Fibroblast of pulmonary artery (primary cell): ENCODE measurements around the gene HBS1L.
A peak's percentile ranks its signal among the peaks of the same experiment; 100 is the strongest.

Source experiments
- DNase-seq: peaks from one replicate; pipeline ENCODE4 v3.0.0-alpha.2; 2010; ENCODE audit warnings: low read depth
- H3K4me3 ChIP-seq: replicated peaks from 2 replicates; pipeline ENCODE4 v1.5.1; 2011; ENCODE audit warnings: low read depth, mild to moderate bottlenecking, control low read depth, low read length, moderate library complexity
- CTCF ChIP-seq: IDR thresholded peaks from 2 replicates; pipeline ENCODE4 v1.5.1; 2011; ENCODE audit warnings: mild to moderate bottlenecking, control low read depth, low read length, inconsistent platforms; ENCODE audit errors: missing control alignments

Gene HBS1L

GRCh38 chr6:134921276-134921675, 133.3 kb downstream of the HBS1L start:
- TF ChIP-seq CTCF: no peak
- H3K4me3 ChIP-seq: no peak overlapping the region
- no peak for DNase-seq

- DNase-seq: no peak
- TF ChIP-seq CTCF: no peak
- no peak overlapping the region for H3K4me3 ChIP-seq
Measured at GRCh38 chr6:134920422-134920821, 134.2 kb downstream of the HBS1L start.

- DNase-seq: peak; percentile 49
- TF ChIP-seq CTCF: no peak
- H3K4me3 ChIP-seq: no peak overlapping the region
Measured at GRCh38 chr6:134918418-134918961, 136.1 kb downstream of the HBS1L start.

- no peak overlapping the region for H3K4me3 ChIP-seq
- no peak for TF ChIP-seq CTCF
- peak; percentile 65 for DNase-seq
Measured at GRCh38 chr6:134911547-134911946, 143.1 kb downstream of the HBS1L start.

- DNase-seq: peak; percentile 34
- no peak for TF ChIP-seq CTCF
- H3K4me3 ChIP-seq: no peak overlapping the region
Measured at GRCh38 chr6:134910593-134910935, 144.1 kb downstream of the HBS1L start.
